Measurements from ENCODE around the gene SPATA3.
A peak's percentile ranks its signal among the peaks of the same experiment; 100 is the strongest.

SPATA3 gene

DNA sequence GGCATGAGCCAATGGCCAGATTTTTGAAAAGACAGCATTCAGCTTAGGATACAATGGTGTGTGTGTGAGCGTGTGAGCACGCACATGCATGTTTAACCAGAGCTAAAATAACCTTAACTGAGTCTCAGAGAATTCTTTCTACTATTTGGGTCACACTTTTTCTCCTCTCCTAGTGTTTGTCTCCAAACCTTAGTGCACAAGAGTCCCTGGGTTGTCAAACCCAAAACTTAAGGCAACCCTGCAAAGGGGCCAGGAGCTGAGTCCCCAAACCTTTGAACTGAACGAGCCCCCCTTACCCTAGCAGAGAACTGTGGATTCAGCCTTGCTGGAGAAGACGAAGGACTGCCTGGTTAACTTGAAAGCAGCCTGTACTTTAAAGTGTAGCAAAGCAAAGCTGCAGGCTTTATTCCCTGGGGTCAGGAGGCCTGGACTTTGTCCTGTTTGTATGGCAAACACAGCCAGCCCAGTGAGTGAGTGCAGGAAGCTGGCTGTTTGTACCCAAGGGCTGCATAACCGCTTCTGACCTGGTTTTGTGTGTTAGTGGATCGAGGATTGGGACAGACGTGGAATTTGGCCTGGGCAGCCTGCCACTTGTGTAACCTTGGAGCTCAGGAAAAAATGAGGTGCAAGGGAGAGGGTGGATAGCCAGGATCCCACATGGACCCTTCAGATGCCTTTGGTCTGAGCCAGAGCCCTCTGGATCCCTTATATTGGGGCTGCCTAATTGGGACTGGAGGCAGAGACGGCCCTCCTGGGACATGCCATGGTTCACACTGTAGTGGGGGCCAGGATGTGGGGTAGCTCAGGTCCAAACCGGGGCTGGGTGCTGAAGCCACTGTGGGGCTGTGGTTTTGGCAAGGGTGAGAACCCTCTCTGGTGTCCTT, 54.3 kb downstream of the SPATA3 start:
- DNase-seq (ENCODE audit: low spot score) = no peak

DNA sequence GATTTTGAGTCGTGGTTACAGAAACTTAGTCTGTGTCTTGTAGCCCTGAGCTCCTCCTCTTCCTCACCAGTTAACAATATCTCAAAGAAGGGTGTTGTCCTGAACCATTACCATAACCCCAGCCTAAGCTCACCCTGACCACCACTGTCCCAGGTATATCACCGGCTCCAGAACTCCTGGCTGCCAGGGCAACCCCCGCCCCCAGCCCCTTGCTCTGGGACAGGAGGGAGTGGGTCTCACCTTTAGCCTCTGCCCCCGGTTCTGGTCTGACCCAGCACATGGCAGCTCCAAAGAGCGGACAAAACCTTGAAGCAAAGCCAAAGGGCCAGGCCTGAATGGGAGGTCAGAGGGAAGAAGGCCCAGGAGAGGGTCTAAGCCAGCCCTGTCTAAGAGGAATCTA, 55.2 kb downstream of the SPATA3 start:
- no peak for DNase-seq (ENCODE audit: low spot score)

DNA sequence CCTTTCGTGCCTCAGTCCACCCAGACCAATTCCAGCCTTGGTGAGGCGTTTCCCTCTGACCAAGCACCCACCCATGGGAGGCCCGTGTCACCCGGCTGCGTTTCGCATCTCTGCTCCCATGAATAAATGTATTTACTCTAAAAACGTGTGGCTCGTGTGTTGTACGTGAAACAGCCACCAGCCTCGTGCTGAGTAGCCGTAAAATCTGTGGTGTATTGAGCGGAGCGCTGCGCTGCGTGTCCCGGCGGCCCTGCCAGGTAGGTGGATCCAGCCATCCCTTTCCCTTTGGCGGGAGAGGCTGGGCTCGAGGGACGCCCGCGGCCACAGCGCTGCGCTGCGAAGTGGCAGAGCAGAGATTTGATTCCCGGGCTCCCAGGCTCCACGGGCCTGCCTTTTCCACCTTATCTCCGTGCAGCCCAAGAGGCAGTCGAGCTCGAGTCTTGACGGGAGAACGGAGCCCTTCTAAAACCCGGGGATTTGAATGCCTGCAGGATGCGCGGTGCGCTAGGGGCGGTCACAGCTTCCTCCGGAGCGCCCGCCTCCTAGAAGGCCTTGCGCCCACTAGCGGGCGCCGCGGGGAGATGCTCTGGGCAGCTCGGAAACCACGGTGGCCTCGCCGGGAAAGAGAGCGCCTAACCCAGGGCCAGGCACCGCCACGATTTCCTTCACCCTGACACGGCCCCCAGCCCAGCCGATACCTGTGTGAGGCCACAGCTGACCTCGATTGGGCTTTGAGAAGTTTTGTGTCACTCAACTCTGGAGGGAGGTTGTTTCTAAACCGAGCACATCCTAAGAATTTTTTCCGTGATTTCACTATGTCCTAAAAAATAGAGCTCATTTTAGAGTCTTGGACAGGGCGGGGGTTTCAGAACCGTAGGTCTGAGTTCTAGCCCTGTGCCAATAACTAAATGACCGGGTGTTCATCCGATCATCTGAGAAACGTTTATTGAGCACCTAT, 56.9 kb downstream of the SPATA3 start:
- peak; percentile 85 for DNase-seq (ENCODE audit: low spot score)

GRCh38 chr2:231053846-231054245, 57.9 kb downstream of the SPATA3 start:
- no peak for DNase-seq (ENCODE audit: low spot score)

- DNase-seq (ENCODE audit: low spot score) = peak; percentile 95
Observed at GRCh38 chr2:231056453-231057416, 60.8 kb downstream of the SPATA3 start, which contains the start of gene PSMD1. TSS of gene PSMD1 (plus strand) at chr2:231056867. CDS start at chr2:231057026, 159 bp downstream.

GRCh38 chr2:231057590-231057989, 61.7 kb downstream of the SPATA3 start:
- DNase-seq (ENCODE audit: low spot score) = no peak

Data from iPS-NIHi11 (cell line).